ENCODE results near the gene USP5. TPM values are rescaled to one million over a fixed set of nuclear protein-coding genes. Genes with fewer than 3 reads are reported as not detected.

USP5 gene
- 10 to 100 TPM; 22.6 to 77.0 (median 35.6) TPM for total RNA-seq

- Histone ChIP-seq H3K27ac (peak within 1 kb of the TSS; percentile 88 to 94 (median 91)), H3K27me3 (no peaks in the 10 kb centered on the region), H3K4me1 (peaks cover 13 to 23% (median 16%) of the 10 kb centered on the region in 4 donors), H3K9me3 (no peaks in the 10 kb centered on the region), H3K36me3 (peaks cover 3 to 22% (median 16%) of the 10 kb centered on the region in 4 donors), H3K4me3 (peak within 1 kb of the TSS; percentile 56 to 71 (median 67))
- 1% methylated on average over 64 of the region's 65 CpGs; no CpG with 5 or more reads in 1 of the 2 donors for WGBS, 2 donors
- DNase-seq (peak; percentile 98 to 100), ATAC-seq (ENCODE audit: low FRiP score in 2 of 2) (peak; percentile 95 to 98)
- TF ChIP-seq POLR2A (IDR thresholded peaks at IDR 0.05): peak in 1 of 4 donors; percentile 59
- peak in 3 of 6 experiments; percentile 13 to 29 (median 24) for TF ChIP-seq CTCF (IDR thresholded peaks at IDR 0.05)
- peak; percentile 60 to 87 for TF ChIP-seq POLR2AphosphoS5 (IDR thresholded peaks at IDR 0.05)
- TF ChIP-seq EP300 (IDR thresholded peaks at IDR 0.05): no peak
Measured at GRCh38 chr12:6851921-6852650, at the start of gene USP5. USP5 (plus strand) TSS chr12:6852150; CDS start chr12:6852180, 30 bp downstream.

- TF ChIP-seq EP300 (IDR thresholded peaks at IDR 0.05): no peak
- TF ChIP-seq POLR2AphosphoS5 (IDR thresholded peaks at IDR 0.05): no peak
- TF ChIP-seq CTCF (IDR thresholded peaks at IDR 0.05): no peak
- TF ChIP-seq POLR2A (IDR thresholded peaks at IDR 0.05): no peak
Measured at GRCh38 chr12:6807170-6807569, 44.8 kb upstream of the USP5 start.

GRCh38 chr12:6809056-6809455 is 42.9 kb upstream of the USP5 start:
- Histone ChIP-seq H3K27ac (no peak overlapping the region), H3K27me3 (no peaks in the 10 kb centered on the region), H3K9me3 (no peaks in the 10 kb centered on the region), H3K36me3 (no peaks in the 10 kb centered on the region), H3K4me1 (no peaks in the 10 kb centered on the region), H3K4me3 (no peak overlapping the region)
- DNase-seq (no peak), ATAC-seq (ENCODE audit: low FRiP score in 2 of 2) (no peak)
- WGBS, 2 donors: 80 to 88% methylated on average over 10 of the region's 10 CpGs
- TF ChIP-seq EP300 (IDR thresholded peaks at IDR 0.05): no peak
- TF ChIP-seq CTCF (IDR thresholded peaks at IDR 0.05): no peak
- no peak for TF ChIP-seq POLR2A (IDR thresholded peaks at IDR 0.05)
- no peak for TF ChIP-seq POLR2AphosphoS5 (IDR thresholded peaks at IDR 0.05)

More at GRCh38 chr12:6807170-6807569, 44.8 kb upstream of the USP5 start:
- DNase-seq (no peak), ATAC-seq (ENCODE audit: low FRiP score in 2 of 2) (no peak)
- WGBS, 2 donors: 83 to 87% methylated on average over 1 of the region's 1 CpG
- Histone ChIP-seq H3K36me3 (peaks cover 0 to 5% (median 0%) of the 10 kb centered on the region in 4 donors), H3K4me1 (no peaks in the 10 kb centered on the region), H3K9me3 (no peaks in the 10 kb centered on the region), H3K27me3 (no peaks in the 10 kb centered on the region), H3K27ac (no peak overlapping the region), H3K4me3 (no peak overlapping the region)

- ATAC-seq (ENCODE audit: low FRiP score in 2 of 2): no peak
- Histone ChIP-seq H3K4me3 (no peak overlapping the region), H3K9me3 (no peaks in the 10 kb centered on the region), H3K27ac (no peak overlapping the region), H3K27me3 (no peaks in the 10 kb centered on the region), H3K36me3 (no peaks in the 10 kb centered on the region), H3K4me1 (no peaks in the 10 kb centered on the region)
- DNase-seq: no peak
- TF ChIP-seq POLR2AphosphoS5 (IDR thresholded peaks at IDR 0.05): no peak
- WGBS, 2 donors: 45 to 81% methylated on average over 1 of the region's 1 CpG
Measured at GRCh38 chr12:6810758-6811157, 41.2 kb upstream of the USP5 start.

GRCh38 chr12:6813363-6813762 is 38.6 kb upstream of the USP5 start:
- H3K4me1 ChIP-seq: no peaks in the 10 kb centered on the region
- H3K27me3 ChIP-seq: no peaks in the 10 kb centered on the region
- no peaks in the 10 kb centered on the region for H3K9me3 ChIP-seq
- no peak for ATAC-seq (ENCODE audit: low FRiP score in 2 of 2)
- no peak for DNase-seq
- peaks cover 0 to 10% (median 1%) of the 10 kb centered on the region in 4 donors for H3K36me3 ChIP-seq
- TF ChIP-seq EP300 (IDR thresholded peaks at IDR 0.05): no peak
- TF ChIP-seq POLR2A (IDR thresholded peaks at IDR 0.05): no peak
- no peak for TF ChIP-seq CTCF (IDR thresholded peaks at IDR 0.05)
- no peak for TF ChIP-seq POLR2AphosphoS5 (IDR thresholded peaks at IDR 0.05)
- H3K4me3 ChIP-seq: no peak overlapping the region
- no peak overlapping the region for H3K27ac ChIP-seq
- WGBS, 2 donors: 42 to 49% methylated on average over 4 of the region's 4 CpGs

All from upper lobe of left lung (tissue), 6 donors.